Lung (tissue), 12 donors: ENCODE measurements around the gene GALNT13. TPM values are rescaled to one million over a fixed set of nuclear protein-coding genes. Genes with fewer than 3 reads are reported as not detected.

Source experiments
- ATAC-seq: fragments of 200-7000 bp; cut with Tn5 transposase; one replicate; pipeline ENCODE4 v1.9.1; 2020; ENCODE audit warnings: moderate number of reproducible peaks; ENCODE audit not compliant: insufficient read depth, low FRiP score
- DNase-seq, 3 donors: peaks; one replicate each; pipeline ENCODE4 v3.0.0-alpha.2; 2013 to 2017
- H3K27ac ChIP-seq, 2 donors: one replicate each; pipeline ENCODE4 v1.5.1; 2013; ENCODE audit warnings: mild to moderate bottlenecking in 2 of 2, moderate library complexity in 2 of 2, control low read depth in 1 of 2, inconsistent platforms in 1 of 2, low read depth in 1 of 2, low read length in 1 of 2
- H3K27me3 ChIP-seq, 3 donors: one replicate each; pipeline ENCODE4 v1.5.1; 2013; ENCODE audit warnings: low read length in 2 of 3; ENCODE audit not compliant: control insufficient read depth in 3 of 3, insufficient read depth in 3 of 3
- H3K36me3 ChIP-seq, 4 donors: one replicate each; pipeline ENCODE4 v1.5.1; 2013; ENCODE audit warnings: low read length in 4 of 4, mild to moderate bottlenecking in 1 of 4, moderate library complexity in 1 of 4; ENCODE audit not compliant: control insufficient read depth in 4 of 4, insufficient read depth in 4 of 4
- H3K4me1 ChIP-seq, 5 donors: one replicate each; pipeline ENCODE4 v1.5.1; 2013; ENCODE audit warnings: low read length in 5 of 5, mild to moderate bottlenecking in 2 of 5, moderate library complexity in 1 of 5; ENCODE audit not compliant: control insufficient read depth in 5 of 5, insufficient read depth in 5 of 5
- H3K4me3 ChIP-seq: one replicate; pipeline ENCODE4 v1.5.1; 2013; ENCODE audit warnings: mild to moderate bottlenecking, control low read depth, moderate library complexity
- H3K9ac ChIP-seq, 2 donors: one replicate each; pipeline ENCODE4 v1.5.1; 2013; ENCODE audit warnings: low read length in 2 of 2, control low read depth in 1 of 2; ENCODE audit not compliant: insufficient read depth in 1 of 2
- H3K9me3 ChIP-seq, 4 donors: one replicate each; pipeline ENCODE4 v1.5.1; 2013; ENCODE audit warnings: low read length in 3 of 4, mild to moderate bottlenecking in 1 of 4, moderate library complexity in 1 of 4; ENCODE audit not compliant: control insufficient read depth in 4 of 4, insufficient read depth in 3 of 4
- WGBS, 2 donors: extraction: QIAGEN DNeasy Blood & Tissue Kit; methylation state at CpG; one replicate each; pipeline ENCODE4 v1.1.7; 2013; 5-methylcytosine and 5-hydroxymethylcytosine counted together
- polyA plus RNA-seq, 2 donors: library from polyadenylated mRNA; stranded (reverse); fragments of 200-250 nt; gene quantifications; one replicate each; pipeline ENCODE4 v1.2.1, GENCODE V29; 2013
- total RNA-seq, 2 donors: library from RNA; depleted of rRNA in 1 of 2; stranded (reverse); fragments of >200 nt in 1 of 2; gene quantifications; one replicate each; pipeline ENCODE4 v1.2.1, GENCODE V29; 2014 to 2021
- TF ChIP-seq, protein P1 (sequence below): IDR thresholded peaks from 2 replicates; pipeline ENCODE4 v1.5.1; 2012; ENCODE audit warnings: mild to moderate bottlenecking; ENCODE audit errors: control extremely low read depth, extremely low read depth
- donor health status: control.
- donor health status: control.
- donor health status: Bipolar disorder and iron deficiency.
- donor health status: healthy.
- donor health status: DM: yes; HTN: yes; CAD: no.

The GALNT13 gene
- total and polyA plus RNA-seq, 4 donors = 0.57 to 3.1 (median 1.2) TPM

DNA sequence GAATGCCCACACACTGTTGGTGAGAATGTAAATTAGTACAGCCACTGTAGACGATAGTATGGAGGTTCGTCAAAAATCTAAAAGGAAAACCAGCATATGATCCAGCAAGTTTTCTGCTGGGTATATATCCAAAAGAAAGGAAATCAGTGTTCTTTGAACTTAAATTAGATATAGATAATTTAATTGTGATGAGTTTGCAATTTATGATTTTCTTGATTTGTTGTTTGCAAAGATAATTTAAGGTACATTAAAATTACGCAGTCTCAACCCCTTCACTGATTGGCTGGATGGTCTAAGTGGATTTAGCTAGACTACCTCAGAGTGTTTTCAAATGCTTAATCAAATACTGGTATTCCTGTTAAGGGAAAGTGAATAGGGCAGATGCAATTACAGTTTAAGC, 302.2 kb downstream of the GALNT13 start:
- Histone ChIP-seq H3K9ac (no peak overlapping the region), H3K27ac (no peak overlapping the region), H3K36me3 (no peaks in the 10 kb centered on the region), H3K4me3 (no peak overlapping the region), H3K9me3 (no peaks in the 10 kb centered on the region), H3K27me3 (no peaks in the 10 kb centered on the region), H3K4me1 (no peaks in the 10 kb centered on the region)
- TF ChIP-seq, protein P1, sequence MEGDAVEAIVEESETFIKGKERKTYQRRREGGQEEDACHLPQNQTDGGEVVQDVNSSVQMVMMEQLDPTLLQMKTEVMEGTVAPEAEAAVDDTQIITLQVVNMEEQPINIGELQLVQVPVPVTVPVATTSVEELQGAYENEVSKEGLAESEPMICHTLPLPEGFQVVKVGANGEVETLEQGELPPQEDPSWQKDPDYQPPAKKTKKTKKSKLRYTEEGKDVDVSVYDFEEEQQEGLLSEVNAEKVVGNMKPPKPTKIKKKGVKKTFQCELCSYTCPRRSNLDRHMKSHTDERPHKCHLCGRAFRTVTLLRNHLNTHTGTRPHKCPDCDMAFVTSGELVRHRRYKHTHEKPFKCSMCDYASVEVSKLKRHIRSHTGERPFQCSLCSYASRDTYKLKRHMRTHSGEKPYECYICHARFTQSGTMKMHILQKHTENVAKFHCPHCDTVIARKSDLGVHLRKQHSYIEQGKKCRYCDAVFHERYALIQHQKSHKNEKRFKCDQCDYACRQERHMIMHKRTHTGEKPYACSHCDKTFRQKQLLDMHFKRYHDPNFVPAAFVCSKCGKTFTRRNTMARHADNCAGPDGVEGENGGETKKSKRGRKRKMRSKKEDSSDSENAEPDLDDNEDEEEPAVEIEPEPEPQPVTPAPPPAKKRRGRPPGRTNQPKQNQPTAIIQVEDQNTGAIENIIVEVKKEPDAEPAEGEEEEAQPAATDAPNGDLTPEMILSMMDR = no peak
- WGBS, 2 donors = 92% methylated on average over 3 of the region's 3 CpGs
- DNase-seq (no peak), ATAC-seq (no peak)

GRCh38 chr2:154182008-154182407, 310.3 kb downstream of the GALNT13 start:
- Histone ChIP-seq H3K27me3 (no peaks in the 10 kb centered on the region), H3K4me3 (no peak overlapping the region), H3K9ac (no peak overlapping the region), H3K36me3 (no peaks in the 10 kb centered on the region), H3K27ac (no peak overlapping the region), H3K9me3 (no peaks in the 10 kb centered on the region), H3K4me1 (no peaks in the 10 kb centered on the region)
- WGBS, 2 donors = 92% methylated on average over 5 of the region's 5 CpGs
- TF ChIP-seq, protein P1 = no peak
- DNase-seq (no peak), ATAC-seq (no peak)

- DNase-seq (no peak), ATAC-seq (no peak)
- no peaks in the 10 kb centered on the region for H3K27me3 ChIP-seq
These were observed 316.2 kb downstream of the GALNT13 start for GRCh38 chr2:154187948-154188347.

DNA sequence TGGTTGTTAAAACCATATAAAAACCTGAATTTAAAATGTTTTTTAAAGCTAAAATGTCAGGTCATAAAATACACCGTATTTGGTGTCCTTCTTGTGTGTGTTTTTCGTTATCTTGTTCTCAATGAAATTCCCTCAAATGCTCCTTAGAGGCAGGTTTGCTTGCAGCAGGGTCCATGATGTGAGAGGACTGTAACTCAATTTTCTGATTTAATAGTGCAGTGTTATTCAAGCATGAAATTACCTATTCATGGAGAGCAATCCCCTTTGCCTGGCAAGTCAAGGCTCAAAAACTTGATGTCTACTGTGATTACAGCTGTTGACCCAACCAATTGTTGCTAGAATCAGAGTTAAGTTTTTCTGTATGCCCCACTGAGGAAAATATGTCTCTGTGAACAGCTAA, 318.2 kb downstream of the GALNT13 start:
- DNase-seq = no peak
- Histone ChIP-seq H3K27me3 (no peaks in the 10 kb centered on the region), H3K9me3 (peaks cover 0 to 4% (median 1%) of the 10 kb centered on the region in 4 donors), H3K9ac (no peak overlapping the region), H3K36me3 (no peaks in the 10 kb centered on the region), H3K27ac (no peak overlapping the region), H3K4me3 (no peak overlapping the region), H3K4me1 (peaks cover 0 to 8% (median 0%) of the 10 kb centered on the region in 5 donors)
- TF ChIP-seq, protein P1 = no peak
- 85% methylated on average over 2 of the region's 2 CpGs for WGBS, 2 donors
- ATAC-seq = no peak

More at GRCh38 chr2:154187948-154188347, 316.2 kb downstream of the GALNT13 start:
- Histone ChIP-seq H3K9ac (no peak overlapping the region), H3K27ac (no peak overlapping the region), H3K36me3 (no peaks in the 10 kb centered on the region), H3K4me3 (no peak overlapping the region), H3K9me3 (peaks cover 0 to 4% (median 1%) of the 10 kb centered on the region in 4 donors), H3K4me1 (peaks cover 0 to 8% (median 0%) of the 10 kb centered on the region in 5 donors)
- TF ChIP-seq, protein P1 = no peak
- WGBS, 2 donors = 58 to 80% methylated on average over 2 of the region's 2 CpGs
